ENCODE results near the gene PHF21A.

DNA sequence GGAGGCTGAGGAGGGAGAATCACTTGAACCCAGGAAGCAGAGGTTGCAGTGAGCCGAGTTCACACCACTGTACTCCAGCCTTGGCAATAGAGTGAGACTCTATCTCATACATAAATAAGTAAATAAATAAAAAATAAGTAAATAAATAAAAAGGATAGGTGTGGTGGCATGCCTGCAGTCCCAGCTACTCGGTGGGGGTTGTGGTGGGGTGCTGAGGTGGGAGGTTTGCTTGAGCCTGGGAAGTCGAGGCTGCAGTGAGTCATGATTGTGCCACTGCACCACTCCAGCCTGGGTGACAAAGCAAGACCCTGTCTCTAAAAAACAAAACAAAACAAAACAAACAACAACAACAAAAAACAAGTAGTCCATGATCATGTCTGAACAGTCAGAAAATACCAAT is 195.7 kb downstream of the PHF21A start:
- TF ChIP-seq, protein P1, sequence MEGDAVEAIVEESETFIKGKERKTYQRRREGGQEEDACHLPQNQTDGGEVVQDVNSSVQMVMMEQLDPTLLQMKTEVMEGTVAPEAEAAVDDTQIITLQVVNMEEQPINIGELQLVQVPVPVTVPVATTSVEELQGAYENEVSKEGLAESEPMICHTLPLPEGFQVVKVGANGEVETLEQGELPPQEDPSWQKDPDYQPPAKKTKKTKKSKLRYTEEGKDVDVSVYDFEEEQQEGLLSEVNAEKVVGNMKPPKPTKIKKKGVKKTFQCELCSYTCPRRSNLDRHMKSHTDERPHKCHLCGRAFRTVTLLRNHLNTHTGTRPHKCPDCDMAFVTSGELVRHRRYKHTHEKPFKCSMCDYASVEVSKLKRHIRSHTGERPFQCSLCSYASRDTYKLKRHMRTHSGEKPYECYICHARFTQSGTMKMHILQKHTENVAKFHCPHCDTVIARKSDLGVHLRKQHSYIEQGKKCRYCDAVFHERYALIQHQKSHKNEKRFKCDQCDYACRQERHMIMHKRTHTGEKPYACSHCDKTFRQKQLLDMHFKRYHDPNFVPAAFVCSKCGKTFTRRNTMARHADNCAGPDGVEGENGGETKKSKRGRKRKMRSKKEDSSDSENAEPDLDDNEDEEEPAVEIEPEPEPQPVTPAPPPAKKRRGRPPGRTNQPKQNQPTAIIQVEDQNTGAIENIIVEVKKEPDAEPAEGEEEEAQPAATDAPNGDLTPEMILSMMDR (optimal IDR thresholded peaks at IDR 0.05 in 1 of 3, IDR thresholded peaks at IDR 0.05 in 1 of 3, conservative IDR thresholded peaks at IDR 0.05 in 1 of 3; ENCODE audit: extremely low read depth in 1 of 3, insufficient read depth in 2 of 3, low read length in 3 of 3) = no peak
- no peak for TF ChIP-seq EZH2 (IDR thresholded peaks at IDR 0.05; ENCODE audit: low read length)

All from keratinocyte (primary cell).